Amygdala (tissue), 56 donors: ENCODE measurements around the gene ARHGAP1.
"Not testable (repeated sequence)": the region's sequence is repeated elsewhere in the genome, so short reads cannot be mapped to it uniquely, and the experiment has no call there.

Source experiments
- DNase-seq, 56 donors: peaks; one replicate each; lab custom pipeline; 2025; lab: John Stamatoyannopoulos, UW

The ARHGAP1 gene

DNA sequence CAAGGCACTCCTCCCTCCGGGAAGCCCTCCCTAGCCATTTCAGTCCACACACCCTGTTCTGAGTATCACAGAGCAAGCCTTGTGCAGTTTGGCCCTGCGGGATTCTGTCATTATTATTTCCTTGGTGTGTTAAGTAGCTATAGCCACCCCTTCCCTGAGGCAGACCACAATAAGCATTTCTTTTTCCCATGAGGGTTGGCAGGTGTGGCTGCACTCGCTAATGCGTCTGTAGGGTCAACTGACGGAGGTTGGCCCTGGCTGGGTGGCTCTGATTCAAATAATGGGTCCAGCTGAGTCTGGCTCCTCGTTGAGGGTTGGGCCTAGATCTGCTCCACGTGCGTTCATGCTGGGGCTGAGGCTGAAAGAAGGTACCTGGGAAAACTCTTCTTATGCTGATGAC lies 23.7 kb upstream of the ARHGAP1 start:
- DNase-seq, result no peak

DNA sequence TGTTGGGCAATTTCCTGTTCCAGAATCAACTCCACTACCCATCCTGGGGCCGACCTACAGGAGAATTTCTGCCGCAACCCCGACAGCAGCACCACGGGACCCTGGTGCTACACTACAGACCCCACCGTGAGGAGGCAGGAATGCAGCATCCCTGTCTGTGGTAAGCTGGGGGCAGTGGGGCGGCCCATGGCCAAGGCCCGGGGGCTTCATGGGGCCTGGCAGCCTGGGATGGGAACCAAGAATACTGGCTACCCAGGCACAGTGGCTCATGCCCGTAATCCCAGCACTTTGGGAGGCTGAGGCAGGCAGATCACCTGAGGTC lies 22.9 kb upstream of the ARHGAP1 start:
- DNase-seq, result no peak

DNA sequence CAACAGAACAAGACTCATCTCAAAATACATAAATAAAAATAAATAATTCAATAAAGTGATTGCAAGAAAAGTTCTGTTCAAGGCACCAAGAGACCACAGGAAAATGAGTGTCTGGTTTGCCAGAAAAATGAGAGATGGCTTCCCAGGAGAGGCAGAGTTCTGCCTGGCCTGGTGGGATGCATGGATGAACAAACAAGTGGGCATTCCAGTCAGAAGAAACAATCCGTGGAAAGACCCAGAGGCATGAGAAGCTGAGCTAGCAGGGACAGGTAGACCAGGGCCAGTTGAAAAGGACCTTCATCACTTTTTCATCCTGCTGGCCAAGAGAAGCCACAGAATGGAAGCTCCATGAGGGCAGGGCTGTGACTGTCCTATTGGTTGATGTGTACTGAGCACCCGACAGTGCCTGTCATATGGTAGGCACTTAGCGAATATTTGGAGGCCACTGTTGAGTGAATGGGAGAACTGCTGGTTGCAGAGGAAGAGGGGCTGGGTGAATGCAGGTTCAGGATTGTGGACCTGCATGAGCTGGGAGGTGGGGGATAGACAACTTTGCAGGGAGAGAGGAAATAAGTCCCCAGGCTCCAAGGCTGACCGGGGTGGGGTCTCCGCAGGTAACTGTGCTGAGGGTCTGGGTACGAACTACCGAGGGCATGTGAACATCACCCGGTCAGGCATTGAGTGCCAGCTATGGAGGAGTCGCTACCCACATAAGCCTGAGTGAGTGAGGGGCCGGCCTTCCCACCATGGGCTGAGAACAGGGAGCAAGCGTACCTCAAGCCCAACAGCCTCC lies 22.3 kb upstream of the ARHGAP1 start:
- no peak for DNase-seq

DNA sequence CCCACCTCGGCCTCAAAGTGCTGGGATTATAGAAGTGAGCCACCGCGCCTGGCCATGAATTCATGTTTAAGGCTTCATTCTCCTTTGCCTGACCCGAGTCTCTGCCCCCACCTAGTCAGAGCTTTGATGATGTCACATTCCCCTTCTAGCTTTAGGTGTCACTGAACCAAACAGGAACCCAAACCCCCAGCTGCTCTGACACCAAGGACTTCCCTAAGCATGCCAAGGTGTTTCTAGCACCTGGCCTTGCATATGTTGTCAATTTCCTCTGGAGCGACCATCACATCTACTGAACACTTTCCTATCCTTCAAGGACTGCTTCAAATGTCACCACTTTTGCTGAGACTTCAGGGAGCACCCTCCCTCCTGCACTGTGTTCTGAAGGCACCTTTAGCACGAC lies 20.9 kb upstream of the ARHGAP1 start:
- DNase-seq, result no peak

- DNase-seq, result no peak
These were observed 19.3 kb upstream of the ARHGAP1 start for GRCh38 chr11:46719543-46720218.

GRCh38 chr11:46719048-46719542 lies 18.7 kb upstream of the ARHGAP1 start, which contains the start of gene F2:
F2 (plus strand) TSS chr11:46719213; CDS start chr11:46719236, 23 bp downstream.
- DNase-seq, result no peak

GRCh38 chr11:46718155-46719019 lies 18.0 kb upstream of the ARHGAP1 start:
- no peak for DNase-seq

- DNase-seq, result not testable (repeated sequence)
These were observed 17.4 kb upstream of the ARHGAP1 start for GRCh38 chr11:46717825-46718154.

DNA sequence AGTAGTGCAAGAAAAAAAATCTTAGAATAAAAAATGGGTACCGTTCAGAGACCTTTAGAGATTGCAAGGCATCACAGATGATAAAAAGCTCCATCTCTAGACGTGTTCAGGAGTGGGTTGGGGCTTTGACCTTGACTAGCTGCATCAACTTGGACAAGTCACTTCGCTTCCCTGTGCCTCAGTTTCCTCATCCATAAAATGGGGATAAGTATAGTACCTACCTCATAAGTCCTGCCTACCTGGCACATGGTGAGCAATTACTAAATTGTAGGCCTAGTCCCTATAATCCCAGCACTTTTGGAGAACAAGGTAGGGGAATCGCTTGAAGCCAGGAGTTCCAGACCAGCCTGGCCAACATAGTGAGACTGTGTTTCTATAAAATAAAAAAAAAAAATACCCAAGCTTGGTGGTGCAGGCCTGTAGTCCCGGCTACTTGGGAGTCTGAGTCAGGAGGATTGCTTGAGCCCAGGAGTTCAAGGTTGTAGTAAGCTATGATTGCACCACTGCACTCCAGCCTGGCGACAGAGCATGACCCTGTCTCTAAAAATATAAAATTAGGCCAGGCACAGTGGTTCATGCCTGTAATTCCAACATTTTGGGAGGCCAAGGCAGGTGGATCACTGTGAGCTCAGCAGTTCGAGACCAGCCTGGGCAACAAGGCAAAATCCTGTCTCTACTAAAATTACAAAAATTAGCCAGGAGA lies 12.6 kb upstream of the ARHGAP1 start:
- no peak for DNase-seq

DNA sequence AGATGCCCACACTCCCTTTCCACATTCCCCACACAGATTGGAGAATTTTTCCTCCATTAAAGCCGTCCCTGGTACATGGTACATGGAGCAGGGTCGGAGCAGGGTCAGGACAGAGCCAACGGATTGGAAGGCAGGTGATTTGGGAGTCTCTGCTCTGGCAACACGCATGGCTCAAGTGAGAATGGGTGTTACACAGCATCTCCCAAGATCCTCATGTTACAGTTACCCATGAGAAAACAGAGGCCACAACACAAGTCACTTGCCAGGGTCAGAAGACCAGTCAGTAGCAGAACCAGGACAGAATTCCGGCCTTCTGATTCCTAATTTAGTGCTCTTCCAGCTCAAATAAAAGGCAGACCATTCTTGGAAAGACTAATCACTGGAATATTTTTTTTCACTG lies 10.9 kb upstream of the ARHGAP1 start:
- no peak for DNase-seq

- peak in 12 of 56 donors; percentile 3 to 35 (median 23) for DNase-seq
These were observed 10.4 kb upstream of the ARHGAP1 start for GRCh38 chr11:46710821-46711269.

- DNase-seq, result not testable (repeated sequence)
These were observed 8.9 kb upstream of the ARHGAP1 start for GRCh38 chr11:46709351-46709750.

- DNase-seq, result no peak
These were observed 6.5 kb upstream of the ARHGAP1 start for GRCh38 chr11:46706886-46707285.

GRCh38 chr11:46705070-46705688 lies 4.8 kb upstream of the ARHGAP1 start:
- DNase-seq, result no peak

- no peak for DNase-seq
These were observed 747 bp upstream of the ARHGAP1 start for GRCh38 chr11:46701078-46701654.

DNA sequence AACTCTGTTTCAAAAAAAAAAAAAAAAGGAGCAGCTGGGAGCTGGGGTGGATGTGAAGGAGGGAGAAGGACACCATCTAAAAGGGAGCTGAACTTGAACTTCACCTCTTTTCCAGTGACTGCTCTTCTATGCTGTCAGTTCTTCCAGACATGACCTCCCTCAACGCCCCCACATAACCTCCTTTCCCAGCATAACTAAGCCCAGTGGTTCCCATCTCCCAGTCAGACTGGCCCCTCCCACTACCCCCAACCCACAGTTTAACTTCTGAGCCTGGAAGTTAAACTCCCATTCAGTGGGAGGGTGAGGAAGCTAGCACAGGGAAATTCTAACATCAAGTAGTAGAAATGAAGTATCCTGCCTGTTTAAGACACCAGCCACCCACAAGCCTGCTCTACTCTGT lies 1.8 kb downstream of the ARHGAP1 start:
- no peak for DNase-seq

GRCh38 chr11:46697723-46698122 lies 2.7 kb downstream of the ARHGAP1 start:
- no peak for DNase-seq

DNA sequence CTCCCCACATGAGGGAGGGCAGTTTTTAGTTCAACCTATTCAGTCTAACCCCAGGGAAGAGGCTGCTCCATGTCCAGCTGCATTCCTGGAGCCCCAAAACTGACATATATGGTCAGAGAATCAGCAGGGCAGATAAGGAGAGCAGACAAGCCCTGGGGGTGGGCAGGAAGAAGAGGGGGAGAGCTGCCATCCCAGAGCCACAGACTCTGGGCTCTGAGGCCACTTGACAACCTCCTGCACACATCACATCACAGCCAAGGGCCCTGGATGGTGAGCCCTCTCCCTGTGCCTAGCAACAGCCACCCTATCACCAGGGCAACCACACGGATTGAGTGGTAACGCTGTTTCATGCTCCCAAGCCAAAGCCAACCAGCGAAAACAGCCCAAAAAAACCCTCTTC lies 3.1 kb downstream of the ARHGAP1 start:
- DNase-seq, result peak in 42 of 56 donors; percentile 22 to 85 (median 48)

GRCh38 chr11:46696212-46696558 lies 4.2 kb downstream of the ARHGAP1 start:
- DNase-seq, result peak in 55 of 56 donors; percentile 34 to 97 (median 87)
